ENCODE results near the gene FOXRED2.
"Not testable (repeated sequence)": the region's sequence is repeated elsewhere in the genome, so short reads cannot be mapped to it uniquely, and the experiment has no call there.

FOXRED2 gene

GRCh38 chr22:36455571-36456463, 51.0 kb downstream of the FOXRED2 start:
- no peak for DNase-seq (ENCODE audit: low spot score)
- no peak for TF ChIP-seq CTCF (IDR thresholded peaks at IDR 0.05)

GRCh38 chr22:36454916-36455570, 51.8 kb downstream of the FOXRED2 start:
- H3K27ac ChIP-seq, result peak overlapping the region; percentile 95 to 96
- DNase-seq (ENCODE audit: low spot score), result peak; percentile 94
- TF ChIP-seq CTCF (IDR thresholded peaks at IDR 0.05), result no peak
- H3K4me3 ChIP-seq, result peak overlapping the region; percentile 79

More at GRCh38 chr22:36455571-36456463, 51.0 kb downstream of the FOXRED2 start:
- peak overlapping the region; percentile 79 for H3K4me3 ChIP-seq
- H3K27ac ChIP-seq, result peak overlapping the region; percentile 95 to 96

- H3K27ac ChIP-seq, result peak overlapping the region; percentile 95 to 96
- DNase-seq (ENCODE audit: low spot score), result no peak
- H3K4me3 ChIP-seq, result peak overlapping the region; percentile 12
- TF ChIP-seq CTCF (IDR thresholded peaks at IDR 0.05), result no peak
These were observed 52.9 kb downstream of the FOXRED2 start for GRCh38 chr22:36453855-36454378.

GRCh38 chr22:36452978-36453607, 53.7 kb downstream of the FOXRED2 start:
- H3K27ac ChIP-seq, result peak overlapping the region; percentile 95 to 96
- DNase-seq (ENCODE audit: low spot score); H3K4me3 ChIP-seq: not testable (repeated sequence)

- H3K27ac ChIP-seq, result peak overlapping the region; percentile 88
- no peak for TF ChIP-seq CTCF (IDR thresholded peaks at IDR 0.05)
- DNase-seq (ENCODE audit: low spot score), result no peak
- H3K4me3 ChIP-seq, result peak overlapping the region; percentile 33
These were observed 54.4 kb downstream of the FOXRED2 start for GRCh38 chr22:36452250-36452977.

- peak overlapping the region; percentile 88 for H3K27ac ChIP-seq
- not testable (repeated sequence) for DNase-seq (ENCODE audit: low spot score); H3K4me3 ChIP-seq
These were observed 55.9 kb downstream of the FOXRED2 start for GRCh38 chr22:36450923-36451322.

GRCh38 chr22:36449596-36450175, 57.2 kb downstream of the FOXRED2 start:
- no peak for TF ChIP-seq CTCF (IDR thresholded peaks at IDR 0.05)
- DNase-seq (ENCODE audit: low spot score), result no peak
- H3K4me3 ChIP-seq, result no peak overlapping the region
- peak overlapping the region; percentile 21 to 34 for H3K27ac ChIP-seq

Data from coronary artery (tissue), 2 donors.